ENCODE data around the gene GJC1.

The GJC1 gene

DNA sequence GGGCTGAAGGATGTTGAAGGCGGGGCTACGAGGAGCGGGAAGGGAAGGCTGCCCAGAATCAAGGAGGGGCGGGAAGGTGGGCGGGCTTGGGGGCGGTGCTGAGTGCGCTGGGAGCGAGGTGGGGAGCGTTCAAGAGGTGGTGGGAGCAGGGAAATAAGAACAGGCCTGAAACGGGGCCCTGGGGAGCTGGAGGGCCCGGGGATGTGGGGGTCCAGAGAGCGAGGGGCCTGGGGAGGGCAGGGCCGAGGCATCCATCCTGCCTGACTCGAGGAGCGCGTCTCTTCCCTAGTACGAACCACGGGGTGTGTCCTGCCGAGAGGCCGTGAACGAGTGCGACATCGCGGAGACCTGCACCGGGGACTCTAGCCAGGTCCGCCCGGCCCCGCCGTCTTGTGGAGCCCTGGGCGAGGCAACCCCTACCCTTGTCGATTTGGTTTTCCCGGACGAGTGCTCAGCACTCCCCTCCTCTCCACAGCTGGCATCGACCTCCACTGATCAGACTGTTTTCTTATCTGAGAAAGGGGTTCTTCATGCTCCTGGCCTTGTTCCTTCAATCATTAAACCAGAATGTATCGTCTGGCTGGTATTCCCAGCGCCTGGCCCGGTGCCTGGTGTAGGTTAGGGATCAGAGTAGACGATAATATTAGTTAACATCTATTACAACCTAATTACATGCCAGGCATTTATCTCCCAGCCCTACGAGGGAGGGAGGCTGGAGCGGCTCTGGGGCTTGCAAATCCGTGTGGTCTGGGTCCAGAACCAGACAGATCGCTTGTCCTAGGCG, 54.1 kb downstream of the GJC1 start:
- no peak for DNase-seq

DNA sequence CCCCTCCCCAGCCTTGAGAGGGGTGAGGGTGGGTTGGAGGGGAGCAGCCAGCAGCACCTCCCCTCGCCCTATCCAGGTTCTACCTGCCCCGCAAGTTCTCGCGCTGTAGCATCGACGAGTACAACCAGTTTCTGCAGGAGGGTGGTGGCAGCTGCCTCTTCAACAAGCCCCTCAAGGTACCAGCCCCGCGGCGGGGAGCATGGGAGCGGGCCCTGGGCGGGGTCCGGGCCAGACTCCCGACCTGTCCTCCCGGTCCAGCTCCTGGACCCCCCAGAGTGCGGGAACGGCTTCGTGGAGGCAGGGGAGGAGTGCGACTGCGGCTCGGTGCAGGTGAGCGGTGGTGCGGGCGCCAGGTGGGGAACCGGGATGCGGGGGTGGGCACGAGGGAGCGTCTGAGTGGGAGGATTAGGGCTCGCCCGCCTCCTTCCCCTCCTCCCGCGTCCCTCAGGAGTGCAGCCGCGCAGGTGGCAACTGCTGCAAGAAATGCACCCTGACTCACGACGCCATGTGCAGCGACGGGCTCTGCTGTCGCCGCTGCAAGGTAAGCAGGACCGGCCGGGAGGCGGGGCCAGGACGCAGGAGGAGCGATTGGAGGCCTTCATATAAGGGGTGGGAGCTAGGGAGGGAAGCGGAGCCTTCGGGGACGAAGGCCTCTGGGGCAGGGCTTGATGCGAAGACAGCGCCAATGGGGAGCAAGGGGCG, 54.8 kb downstream of the GJC1 start:
- DNase-seq, result peak; percentile 91

DNA sequence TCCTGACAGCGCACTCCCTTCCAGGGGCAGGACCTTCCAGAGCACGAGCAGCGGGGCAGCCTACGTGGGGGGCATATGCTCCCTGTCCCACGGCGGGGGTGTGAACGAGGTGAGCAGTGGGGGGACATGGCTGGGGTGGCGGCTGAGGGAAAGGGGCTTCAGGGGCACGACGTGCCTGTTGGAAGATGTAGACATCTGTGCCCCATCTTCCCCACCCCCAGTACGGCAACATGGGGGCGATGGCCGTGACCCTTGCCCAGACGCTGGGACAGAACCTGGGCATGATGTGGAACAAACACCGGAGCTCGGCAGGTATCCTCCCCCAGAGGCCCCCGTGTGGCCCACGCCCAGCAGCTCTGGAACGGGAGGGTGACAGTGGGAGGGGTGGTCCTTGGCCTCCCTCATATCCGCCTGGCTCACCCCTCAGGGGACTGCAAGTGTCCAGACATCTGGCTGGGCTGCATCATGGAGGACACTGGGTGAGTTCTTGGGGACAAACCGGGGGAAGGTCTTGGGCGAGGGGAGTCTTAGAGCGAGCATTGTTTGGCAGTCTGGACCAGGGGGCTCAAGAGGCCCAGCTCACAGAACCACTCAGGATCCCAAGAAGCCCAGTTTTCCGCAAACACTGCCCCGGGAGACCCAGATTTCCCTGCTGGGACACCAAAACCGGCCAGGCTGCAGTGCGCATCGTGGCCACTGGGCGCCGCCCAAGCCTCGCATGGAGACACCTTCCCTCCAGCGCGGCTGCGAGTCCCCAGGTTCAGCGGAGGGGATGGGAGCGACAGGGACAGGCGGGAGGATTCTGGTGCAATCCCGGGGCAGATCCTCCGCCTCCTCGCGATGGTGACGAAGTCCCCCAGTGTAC, 55.6 kb downstream of the GJC1 start:
- DNase-seq, result peak; percentile 42

DNA sequence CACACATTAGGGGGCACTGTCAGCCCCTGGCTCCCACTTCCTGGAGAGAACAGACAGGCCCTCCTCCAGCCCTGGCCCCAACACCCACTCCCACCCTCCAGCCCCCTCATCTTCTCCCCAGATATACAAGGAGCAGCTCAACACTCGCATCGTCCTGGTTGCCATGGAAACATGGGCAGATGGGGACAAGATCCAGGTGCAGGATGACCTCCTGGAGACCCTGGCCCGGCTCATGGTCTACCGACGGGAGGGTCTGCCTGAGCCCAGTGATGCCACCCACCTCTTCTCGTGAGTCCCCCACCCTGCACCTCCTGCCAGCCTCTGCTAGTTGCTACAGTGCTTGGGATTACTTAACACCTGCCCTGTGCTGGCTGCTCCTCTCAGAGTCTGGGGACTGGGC, 56.9 kb downstream of the GJC1 start:
- no peak for DNase-seq

DNA sequence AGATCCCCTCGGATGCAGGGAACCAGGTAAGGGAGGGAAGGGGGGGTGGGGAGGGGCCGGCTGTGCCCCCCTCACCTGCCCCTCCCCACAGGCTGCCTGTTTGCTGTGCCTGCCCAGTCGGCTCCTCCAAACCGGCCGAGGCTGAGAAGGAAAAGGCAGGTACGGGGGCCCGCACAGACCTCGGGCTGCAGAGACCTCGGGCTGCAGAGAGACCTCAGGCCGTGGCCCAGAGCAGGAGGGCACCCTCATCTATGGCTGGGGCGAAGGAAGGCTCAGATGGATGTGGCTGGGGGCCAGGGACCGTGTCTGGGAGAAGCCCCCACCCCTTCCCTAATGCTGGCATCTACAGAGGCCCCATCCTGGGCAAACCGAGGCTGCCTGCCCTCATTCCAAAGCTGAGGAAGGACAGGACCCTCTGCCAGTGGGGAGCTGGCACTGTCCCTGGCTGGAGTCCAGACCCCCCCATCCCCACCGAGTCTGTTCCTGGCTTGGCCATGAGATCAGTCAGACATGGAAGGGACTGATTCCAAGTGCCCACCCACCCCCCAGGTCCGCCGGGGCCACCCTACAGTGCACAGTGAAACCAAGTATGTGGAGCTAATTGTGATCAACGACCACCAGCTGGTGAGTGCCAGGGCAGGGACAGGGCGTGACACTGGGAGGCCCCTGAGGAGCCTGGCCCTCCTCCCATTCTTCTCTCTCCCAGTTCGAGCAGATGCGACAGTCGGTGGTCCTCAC, 57.6 kb downstream of the GJC1 start:
- no peak for DNase-seq

DNA sequence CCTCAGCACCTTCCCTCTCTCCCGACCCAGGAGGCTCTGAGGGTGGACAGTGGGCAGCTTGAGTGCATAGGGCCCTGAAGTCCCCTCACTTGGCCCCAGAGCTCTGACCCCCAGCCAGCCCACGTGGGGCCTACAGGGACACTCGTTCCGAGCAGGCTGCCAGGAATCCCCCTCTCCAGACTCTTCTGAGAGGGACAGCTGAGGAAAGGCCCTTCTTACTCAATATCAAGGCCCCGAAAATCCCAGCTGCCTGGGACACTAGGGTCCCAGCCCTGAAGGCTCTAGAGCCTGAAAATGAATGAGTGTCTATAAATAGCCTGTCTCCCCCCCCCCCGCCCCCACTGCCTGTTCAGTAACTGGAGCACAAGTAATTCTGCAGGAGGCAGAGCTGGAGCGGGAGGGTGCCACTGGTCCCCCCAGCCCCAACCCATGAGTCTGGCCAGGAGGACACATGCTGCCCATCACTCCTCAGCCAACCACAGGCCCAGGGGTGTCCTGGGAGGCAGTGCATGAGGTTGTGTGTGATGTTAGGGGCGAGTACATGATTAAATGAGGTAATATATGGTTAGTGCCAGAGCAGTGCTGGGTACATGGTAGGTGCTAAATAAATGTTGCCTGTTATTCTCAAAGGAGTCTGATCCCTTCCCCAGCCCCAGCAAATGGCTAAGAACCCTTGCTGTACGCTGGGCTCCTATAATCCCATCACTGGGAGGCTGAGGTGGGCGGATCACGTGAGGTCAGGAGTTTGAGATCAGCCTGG, 59.7 kb downstream of the GJC1 start:
- no peak for DNase-seq

DNA sequence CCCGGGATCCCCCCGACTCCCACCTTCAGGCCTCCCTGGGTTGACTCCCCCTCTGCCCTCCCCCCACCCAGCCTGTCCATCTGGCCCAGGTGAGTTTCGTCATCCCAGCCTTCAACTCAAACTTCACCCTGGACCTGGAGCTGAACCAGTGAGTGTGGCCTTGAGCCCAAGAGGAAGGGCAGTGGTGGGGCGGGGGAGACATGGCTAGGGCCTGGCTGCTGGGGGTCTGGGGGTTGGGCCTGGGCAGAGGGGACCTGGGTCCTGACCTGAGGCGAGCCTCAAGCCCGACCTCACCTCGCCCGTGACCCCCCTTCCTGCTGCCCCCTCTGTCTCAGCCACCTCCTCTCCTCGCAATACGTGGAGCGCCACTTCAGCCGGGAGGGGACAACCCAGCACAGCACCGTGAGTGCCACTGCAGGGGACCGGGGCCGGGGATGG, 60.4 kb downstream of the GJC1 start:
- no peak for DNase-seq

DNA sequence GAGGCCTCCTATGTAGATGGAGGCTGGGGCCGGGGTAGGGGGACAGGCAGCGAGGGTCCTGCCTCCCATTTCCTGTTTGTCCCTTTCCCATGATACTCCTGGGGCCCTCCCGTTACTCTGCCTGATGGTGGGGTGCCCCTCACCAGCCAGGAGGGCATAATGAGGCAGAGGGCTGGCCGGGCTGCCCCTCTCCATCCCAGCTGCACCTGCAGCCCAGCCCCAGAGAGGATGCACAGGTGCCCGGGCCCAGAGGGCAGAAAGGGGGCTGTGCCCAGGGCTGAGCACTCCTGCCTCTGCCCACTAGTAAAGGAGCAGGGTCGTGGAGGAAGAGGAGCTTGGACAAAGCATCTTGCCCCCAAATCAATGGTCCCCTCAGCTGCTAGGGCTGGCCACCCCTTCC, 60.9 kb downstream of the GJC1 start:
- no peak for DNase-seq

DNA sequence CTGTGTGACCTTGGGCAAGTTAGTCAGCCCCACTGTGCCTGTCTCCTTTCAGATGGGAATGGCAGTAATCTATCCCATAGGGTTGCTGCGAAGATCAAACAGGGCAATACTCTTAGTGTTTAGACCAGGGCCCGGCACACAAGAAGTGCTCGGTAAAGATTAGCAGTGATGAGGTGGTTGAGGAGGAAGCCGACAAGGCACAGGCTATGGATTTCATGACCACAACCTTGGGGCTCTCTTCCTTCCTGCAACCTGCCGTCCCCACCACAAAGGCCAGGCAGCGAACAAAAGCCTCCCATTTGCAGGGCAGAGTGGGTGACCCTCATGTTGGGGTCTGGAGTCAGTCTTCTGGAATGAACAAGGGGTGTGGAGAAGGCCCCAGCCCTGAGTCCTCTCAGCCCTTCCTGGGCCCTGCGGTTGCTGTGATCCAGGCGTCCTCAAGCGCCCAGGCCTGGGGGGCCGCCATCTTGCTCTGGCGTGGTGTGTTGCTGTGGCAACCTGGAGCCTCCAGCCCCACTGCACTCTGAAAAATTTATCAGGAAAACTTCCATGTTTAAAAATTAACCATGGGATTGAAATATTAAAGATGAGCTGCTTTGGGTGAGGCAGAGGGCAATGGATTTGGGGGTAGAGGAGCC, 61.5 kb downstream of the GJC1 start:
- no peak for DNase-seq

DNA sequence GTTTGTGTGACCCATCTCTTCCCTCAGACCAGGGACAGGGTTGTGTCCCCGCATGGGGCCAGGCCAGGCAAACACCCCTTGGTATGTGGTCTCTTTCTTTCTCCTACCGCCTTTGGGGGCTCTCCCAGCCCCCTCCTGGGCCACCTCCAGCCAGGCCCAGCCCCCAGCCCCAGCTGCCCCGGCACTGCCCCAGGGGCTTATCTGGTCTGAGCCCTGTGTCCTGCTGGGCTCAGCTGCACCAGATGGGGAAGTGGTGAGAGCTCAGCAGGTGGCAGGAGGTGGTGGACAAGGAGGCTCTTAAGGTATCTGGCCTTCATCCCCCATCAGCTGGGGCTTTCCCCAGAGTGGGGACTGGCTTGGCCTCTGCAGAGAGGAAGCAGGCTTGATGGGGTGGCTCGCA, 62.6 kb downstream of the GJC1 start:
- DNase-seq, result no peak

DNA sequence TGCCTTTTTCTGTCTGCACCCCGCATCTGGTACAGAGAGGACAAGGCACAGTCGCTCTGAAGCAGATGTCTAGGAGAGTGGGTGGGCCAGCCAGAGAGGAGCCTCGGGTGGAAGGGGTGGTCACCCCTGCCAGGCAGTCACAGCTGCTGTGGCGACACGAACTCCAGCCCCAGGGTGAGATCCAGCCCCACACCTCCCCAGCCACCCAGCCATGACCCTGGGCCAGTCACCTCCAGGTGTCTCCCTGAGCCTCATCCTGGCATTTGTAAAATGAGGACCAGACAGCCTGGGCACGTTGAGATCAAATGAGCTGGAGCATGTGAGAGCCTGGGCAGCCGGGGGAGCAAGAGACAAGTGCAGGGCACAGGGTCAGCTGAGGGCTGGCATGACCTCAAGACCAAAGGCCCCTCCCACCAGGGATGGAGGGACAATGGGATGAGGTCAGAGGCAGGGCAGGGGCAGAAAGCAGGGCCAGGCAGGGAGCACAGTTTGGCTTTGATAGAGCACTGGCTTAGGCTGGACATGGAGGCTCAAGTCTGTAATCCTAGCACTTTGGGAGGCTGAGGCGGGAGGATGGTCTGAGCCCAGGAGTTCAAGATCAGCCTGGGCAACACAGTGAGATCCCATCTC, 63.6 kb downstream of the GJC1 start:
- no peak for DNase-seq

DNA sequence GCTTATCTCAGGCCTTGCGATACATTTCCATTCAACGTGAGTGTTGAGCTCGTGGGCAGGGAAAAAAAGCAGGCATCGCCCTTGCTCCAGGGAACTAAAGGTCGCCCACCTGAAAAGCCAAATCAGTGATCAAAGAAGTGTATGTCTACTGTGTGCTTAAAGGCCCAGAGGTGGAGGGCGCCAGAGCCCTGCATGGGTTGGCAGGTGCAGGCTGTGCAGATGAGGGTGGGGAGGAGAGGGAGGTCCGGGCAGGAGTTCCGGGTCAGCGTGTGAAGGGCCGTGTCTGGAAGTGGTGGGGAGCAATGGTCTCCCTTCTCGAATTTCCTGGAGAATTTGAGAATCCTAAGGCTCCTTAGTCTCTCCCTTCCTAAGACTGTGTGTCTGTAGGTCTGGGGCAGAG, 64.1 kb downstream of the GJC1 start:
- no peak for DNase-seq

DNA sequence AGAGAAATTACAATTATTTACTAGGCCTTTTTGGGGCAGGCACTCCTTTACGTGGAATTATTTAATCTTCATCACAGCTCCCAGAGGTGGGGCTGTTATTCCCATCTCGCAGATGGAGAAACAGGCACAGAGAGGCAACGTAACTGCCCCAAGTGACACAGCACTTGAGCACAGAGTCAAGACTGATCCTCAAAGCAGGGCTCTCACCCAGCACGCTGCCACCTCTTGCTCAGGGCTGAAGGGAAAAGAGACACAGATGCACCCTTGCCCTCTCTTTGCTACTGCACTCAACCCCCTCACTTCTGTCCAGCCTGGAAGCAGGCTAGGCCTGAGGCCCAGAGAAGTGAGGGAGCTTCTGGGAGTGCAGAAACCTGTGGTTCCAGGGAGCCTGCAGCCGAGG, 66.9 kb downstream of the GJC1 start:
- no peak for DNase-seq

DNA sequence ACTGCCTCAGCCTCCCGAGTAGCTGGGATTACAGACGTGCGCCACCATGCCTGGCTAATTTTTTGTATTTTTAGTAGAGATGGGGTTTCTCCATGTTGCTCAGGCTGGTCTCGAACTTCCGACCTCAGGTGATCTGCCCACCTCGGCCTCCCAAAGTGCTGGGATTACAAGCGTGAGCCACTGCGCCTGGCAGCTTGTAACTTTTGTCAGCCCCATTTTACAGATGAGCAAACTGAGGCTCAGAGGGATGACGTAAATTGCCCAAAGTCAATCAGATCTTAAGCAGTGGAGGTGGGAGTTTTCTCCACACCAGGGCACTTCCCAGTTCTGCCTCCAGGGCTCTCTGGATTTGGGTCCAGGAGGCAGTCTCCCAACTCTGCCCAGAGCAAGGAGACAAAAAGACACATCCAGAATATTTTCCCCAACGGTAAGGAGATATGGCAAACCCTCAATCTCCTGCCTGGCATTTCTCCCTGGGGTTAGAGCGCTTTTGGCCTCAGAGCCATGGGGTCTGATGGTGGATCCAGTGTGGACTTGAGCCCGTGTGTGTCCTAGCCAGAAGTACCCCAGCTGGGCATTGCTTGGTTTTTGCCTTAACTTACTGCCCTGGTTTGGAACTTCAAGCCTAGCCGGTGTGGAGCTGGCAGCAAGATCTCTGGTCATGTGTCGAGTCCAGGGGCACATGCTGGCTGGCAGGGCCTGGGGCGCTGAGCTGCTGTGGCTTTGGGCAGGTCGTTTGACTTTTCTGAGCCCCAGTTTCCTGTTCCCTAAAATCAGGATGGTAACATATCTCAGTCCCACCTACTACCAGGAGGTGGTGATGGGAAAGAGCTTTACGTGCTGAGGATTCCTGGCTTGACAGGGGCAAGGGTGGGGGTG, 67.9 kb downstream of the GJC1 start:
- no peak for DNase-seq

DNA sequence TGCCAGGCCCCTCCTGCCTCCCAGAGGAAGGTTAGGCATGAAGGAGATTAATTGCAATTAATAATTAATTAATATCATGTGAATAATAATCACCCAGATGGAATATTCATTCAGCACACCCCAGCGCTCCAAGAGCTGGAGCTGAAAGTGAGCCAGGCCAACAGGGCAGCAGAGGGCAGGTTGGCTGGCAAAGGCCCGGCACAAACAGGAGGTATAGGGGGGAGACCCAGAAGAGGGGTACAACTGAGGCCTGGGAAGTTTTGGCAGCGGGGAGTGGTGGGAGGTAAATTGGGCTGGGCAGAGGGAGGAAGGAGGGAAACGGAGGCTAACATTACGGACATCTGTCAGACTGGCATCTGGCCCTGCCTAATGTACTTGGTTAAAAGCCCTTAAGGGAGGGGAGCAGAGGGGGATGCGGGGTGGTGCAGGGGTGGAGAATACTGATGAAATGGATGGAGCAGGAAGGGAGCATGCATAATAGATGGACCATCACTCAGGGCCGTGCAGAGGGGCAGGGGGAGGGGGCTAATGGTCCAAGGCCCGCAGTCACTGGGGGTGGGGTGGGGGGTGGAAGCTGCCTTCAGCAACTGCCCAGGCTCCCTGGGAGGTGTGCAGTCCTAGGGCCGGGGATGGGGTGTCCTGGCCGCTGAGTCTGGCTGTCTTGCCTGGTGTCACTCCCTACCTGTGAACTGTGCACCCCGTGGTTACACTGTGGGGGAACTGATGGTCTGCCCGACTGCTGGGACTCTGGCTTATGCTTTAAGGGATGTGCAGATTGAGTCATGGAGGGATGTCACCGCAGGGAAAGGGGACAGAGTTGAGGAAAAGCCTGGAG, 69.4 kb downstream of the GJC1 start:
- DNase-seq, result no peak

DNA sequence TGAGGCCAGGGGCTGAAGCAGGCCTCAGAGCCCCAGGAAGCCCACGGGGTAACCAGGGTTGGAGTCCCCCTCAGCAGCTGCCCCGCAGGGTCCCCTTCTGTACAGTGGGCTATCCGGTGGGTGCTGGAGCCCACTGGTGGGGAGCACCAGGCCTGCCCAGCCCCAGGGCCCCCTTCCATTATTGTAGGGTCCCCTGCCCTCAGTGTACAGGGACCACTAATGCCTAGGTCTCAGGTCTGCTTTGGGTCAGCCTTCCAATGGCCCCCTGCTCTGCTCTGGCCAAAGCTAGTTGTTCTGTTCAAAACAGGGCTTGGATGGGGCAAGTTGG, 70.2 kb downstream of the GJC1 start:
- no peak for DNase-seq

DNA sequence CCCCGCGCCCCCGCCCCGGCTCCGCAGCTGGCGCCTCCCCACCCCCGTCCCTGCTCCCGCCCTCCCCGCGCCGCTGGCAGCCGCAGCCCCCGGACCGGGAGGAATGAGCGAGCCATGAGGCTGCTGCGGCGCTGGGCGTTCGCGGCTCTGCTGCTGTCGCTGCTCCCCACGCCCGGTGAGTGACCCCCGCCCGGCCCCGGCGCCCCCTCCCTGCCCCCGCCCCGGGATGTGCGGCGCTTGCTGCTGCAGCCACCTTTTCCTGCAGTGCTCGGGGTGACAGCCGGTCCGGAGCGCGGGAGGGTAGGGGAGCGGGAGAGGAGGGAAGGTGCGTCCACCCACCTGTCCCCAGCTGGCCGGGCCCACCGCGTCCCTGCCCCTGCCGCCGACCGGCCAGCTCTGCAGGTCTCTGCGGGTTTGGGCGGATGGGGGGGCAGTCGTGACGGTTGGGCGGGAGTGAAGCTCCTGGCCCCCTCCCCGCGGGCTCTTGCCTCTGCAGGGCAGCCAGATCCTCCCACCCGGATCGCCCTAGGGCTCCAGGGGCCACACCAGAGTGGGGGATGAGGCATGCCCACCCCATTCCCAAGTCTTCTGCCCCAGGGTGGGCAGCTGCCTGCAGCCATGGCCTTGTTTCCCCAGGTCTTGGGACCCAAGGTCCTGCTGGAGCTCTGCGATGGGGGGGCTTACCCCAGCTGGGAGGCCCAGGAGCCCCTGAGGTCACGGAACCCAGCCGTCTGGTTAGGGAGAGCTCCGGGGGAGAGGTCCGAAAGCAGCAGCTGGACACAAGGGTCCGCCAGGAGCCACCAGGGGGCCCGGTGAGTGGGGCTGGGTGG, 70.8 kb downstream of the GJC1 start:
- no peak for DNase-seq

DNA sequence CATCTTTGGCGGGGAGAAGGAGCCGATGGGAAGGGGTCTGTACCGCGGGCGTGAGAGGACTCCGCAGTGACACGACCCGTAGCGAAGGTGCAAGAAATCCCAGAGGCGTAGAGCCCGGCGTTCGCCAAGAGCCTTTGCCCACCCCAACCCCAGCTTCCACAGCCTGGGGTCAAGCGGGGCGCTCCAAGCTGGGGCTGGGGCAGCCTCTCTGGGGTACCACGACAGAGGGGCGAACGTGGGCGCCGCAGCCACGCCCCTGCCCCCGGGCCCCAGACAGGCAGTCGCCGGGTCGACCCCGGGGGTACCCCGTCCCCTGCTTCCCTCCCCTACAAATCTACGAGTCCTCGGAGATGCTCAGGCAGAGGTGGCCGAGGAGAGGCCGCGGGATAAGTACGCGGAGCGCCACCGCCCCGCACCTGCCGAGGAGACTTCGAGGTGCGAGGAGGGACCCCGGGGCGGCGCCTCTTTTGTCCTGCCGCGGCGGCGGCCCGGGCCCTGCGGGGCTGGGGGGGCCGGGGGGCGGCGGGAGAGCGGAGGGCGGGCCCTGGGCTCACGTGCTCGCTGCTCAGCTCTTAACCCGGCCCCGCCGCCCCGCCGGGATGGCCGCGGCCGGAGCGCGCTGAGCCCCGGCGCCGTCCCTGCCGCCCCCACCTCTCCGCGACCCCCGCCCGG, 71.5 kb downstream of the GJC1 start, which contains the start of gene ADAM11:
ADAM11 (plus strand) TSS at position 575 of the 672 bp plus-strand sequence. CDS start 212 bp downstream, outside the sequence.
- DNase-seq, result no peak

All from kidney glomerular epithelial cell (primary cell).